Right lobe of liver (tissue), 6 donors: ENCODE data around the gene TOM1L2. TPM values are rescaled to one million over a fixed set of nuclear protein-coding genes. Genes with fewer than 3 reads are reported as not detected.

Source experiments
- ATAC-seq, 4 donors: fragments of 200-7000 bp; cut with Tn5 transposase; one replicate each; pipeline ENCODE4 v1.9.1; 2020; ENCODE audit warnings: mild to moderate bottlenecking in 4 of 4, moderate library complexity in 4 of 4
- DNase-seq, 3 donors: peaks; one replicate each; pipeline ENCODE4 v3.0.0-alpha.2; 2020
- H3K27ac ChIP-seq, 3 donors: fragments of 200-600 bp; one replicate each; pipeline ENCODE4 v1.8.0; 2022
- H3K27me3 ChIP-seq, 2 donors: fragments of 200-600 bp; one replicate each; pipeline ENCODE4 v1.8.0; 2022
- H3K36me3 ChIP-seq, 4 donors: fragments of 200-600 bp; sonication (generic) in 1 of 4; one replicate each; pipeline versions ENCODE4 v1.5.1 to v1.8.0; 2017 to 2022; ENCODE audit warnings: control low read depth in 1 of 4
- H3K4me1 ChIP-seq, 4 donors: fragments of 200-600 bp; sonication (generic) in 1 of 4; one replicate each; pipeline versions ENCODE4 v1.5.1 to v1.8.0; 2017 to 2022; ENCODE audit warnings: control low read depth in 1 of 4
- H3K4me3 ChIP-seq, 3 donors: fragments of 200-600 bp; one replicate each; pipeline ENCODE4 v1.8.0; 2022
- H3K9me3 ChIP-seq, 4 donors: fragments of 200-600 bp; sonication (generic) in 1 of 4; one replicate each; pipeline versions ENCODE4 v1.5.1 to v1.8.0; 2017 to 2022; ENCODE audit warnings: control low read depth in 1 of 4
- CTCF ChIP-seq, 4 donors: fragments of 200-600 bp in 3 of 4; fragments of 450-650 bp in 1 of 4; IDR thresholded peaks; one replicate each; pipeline versions ENCODE4 v1.5.1 to v1.8.0; 2016 to 2022; ENCODE audit warnings: antibody characterized with exemption in 4 of 4, mild to moderate bottlenecking in 2 of 4
- POLR2A ChIP-seq: fragments of 450-650 bp; IDR thresholded peaks from one replicate; pipeline ENCODE4 v1.6.1; 2017; ENCODE audit warnings: antibody characterized with exemption, mild to moderate bottlenecking
- WGBS: methylation state at CpG from one replicate; pipeline ENCODE4 v1.1.6; 2018; ENCODE audit warnings: low coverage, low lambda C conversion rate; ENCODE audit not compliant: insufficient coverage; ENCODE audit errors: missing lambda C conversion rate; 5-methylcytosine and 5-hydroxymethylcytosine counted together
- intact Hi-C, 2 donors: fragments of 100-400 bp; cut with DNase I; formaldehyde crosslinking; loops; one replicate each; pipeline versions ENCODE4 v1.11.2 to v1.14.1; 2022
- total RNA-seq, 6 experiments: library from RNA; depleted of rRNA in 2 of 6; stranded (reverse); fragments of >200 nt in 2 of 6; fragmentation: NEBNext Ultra II Directional in 3 of 6; extraction: Animal tissue kit (Norgen Biotek cat#: 25700) in 3 of 6; gene quantifications; one replicate each; pipeline versions ENCODE4 v1.1.0 to v1.2.4, GENCODE V29; 2016 to 2023
- donor health status: DM: no; HTN: yes; CAD: no.
- donor health status: DM: no; HTN: no; CAD: no.
- donor health status: DM: no; HTN: no; CAD: no.
- donor health status: DM: no; HTN: yes; CAD: no.
- donor health status: DM: no; HTN: yes; CAD: no.

Gene TOM1L2
- total RNA-seq, 6 experiments from 2014 or later, result 13.5 to 21.2 (median 16.0) TPM

GRCh38 chr17:17978481-17979424, 6.6 kb upstream of the TOM1L2 start:
- no peaks in the 10 kb centered on the region for H3K4me1 ChIP-seq
- intact Hi-C loops, result no loop called here
- H3K9me3 ChIP-seq, result no peaks in the 10 kb centered on the region
- ATAC-seq (peak in 1 of 4 donors; percentile 10), DNase-seq (no peak)
- no peak overlapping the region for H3K27ac ChIP-seq
- 59% methylated on average over 2 of the region's 14 CpGs for WGBS
- no peaks in the 10 kb centered on the region for H3K36me3 ChIP-seq
- no peaks in the 10 kb centered on the region for H3K27me3 ChIP-seq
- TF ChIP-seq POLR2A, result no peak
- no peak for TF ChIP-seq CTCF (IDR thresholded peaks at IDR 0.05)
- H3K4me3 ChIP-seq, result no peak overlapping the region

DNA sequence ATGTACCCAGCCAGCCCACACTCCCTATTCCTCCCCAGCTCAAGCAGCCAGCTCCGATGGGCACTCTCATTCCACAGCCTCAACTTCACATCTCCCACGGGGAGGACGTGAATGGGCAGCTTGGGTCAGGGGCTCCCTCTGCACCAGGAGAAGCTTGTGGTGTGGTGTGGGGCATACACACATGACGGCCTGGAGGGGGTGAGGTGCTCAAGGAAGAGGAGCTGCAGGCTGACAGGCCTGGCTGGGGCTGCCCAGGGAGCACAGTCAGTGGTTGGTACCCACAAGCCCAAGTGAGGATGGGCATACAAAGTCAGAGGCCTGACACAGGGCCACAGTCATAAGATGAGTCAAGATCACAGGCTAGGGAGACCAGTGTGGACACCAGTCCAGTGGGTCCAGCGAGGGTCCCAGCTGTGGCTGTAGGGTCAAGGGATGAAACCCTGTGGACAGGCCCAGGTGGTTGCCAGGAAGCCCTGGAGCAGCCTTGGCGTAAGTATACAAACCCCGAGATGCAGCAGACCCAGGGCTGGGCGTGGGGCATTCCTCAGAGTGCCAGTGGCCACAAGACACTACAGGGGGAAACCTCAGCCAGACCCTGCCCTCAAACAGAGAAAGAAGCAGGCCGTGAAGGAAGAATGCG, 4.9 kb upstream of the TOM1L2 start:
- no peak overlapping the region for H3K27ac ChIP-seq
- H3K4me1 ChIP-seq, result peaks cover 0 to 5% (median 0%) of the 10 kb centered on the region in 4 donors
- no peak for DNase-seq
- WGBS, result 75% methylated on average over 7 of the region's 10 CpGs
- H3K27me3 ChIP-seq, result no peaks in the 10 kb centered on the region
- no peaks in the 10 kb centered on the region for H3K36me3 ChIP-seq
- H3K4me3 ChIP-seq, result no peak overlapping the region
- ATAC-seq, result no peak
- intact Hi-C loops, result no loop called here
- no peak for TF ChIP-seq POLR2A
- no peak for TF ChIP-seq CTCF (IDR thresholded peaks at IDR 0.05)
- H3K9me3 ChIP-seq, result no peaks in the 10 kb centered on the region

DNA sequence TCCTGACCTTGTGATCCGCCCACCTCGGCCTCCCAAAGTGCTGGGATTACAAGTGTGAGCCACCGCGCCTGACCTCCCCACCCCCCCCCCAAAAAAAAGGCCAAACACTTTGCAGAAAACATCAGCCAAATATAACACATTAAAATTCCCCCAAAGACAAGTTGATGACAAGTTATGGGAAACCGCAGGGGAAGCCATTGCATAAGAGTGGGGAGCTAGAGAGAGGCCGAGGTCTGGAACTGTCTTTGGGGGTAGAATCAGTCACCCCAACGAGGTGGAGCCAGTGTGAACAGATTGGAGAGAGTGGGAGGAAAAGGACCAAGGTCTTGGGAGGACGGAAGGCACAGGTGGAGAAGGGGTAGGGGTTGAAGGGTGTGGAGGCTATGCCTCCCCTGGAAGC, 3.2 kb upstream of the TOM1L2 start:
- Histone ChIP-seq H3K36me3 (no peaks in the 10 kb centered on the region), H3K4me3 (no peak overlapping the region), H3K27me3 (no peaks in the 10 kb centered on the region), H3K27ac (no peak overlapping the region), H3K4me1 (peaks cover 0 to 18% (median 0%) of the 10 kb centered on the region in 4 donors), H3K9me3 (no peaks in the 10 kb centered on the region)
- intact Hi-C loops, result no loop called here
- no peak for DNase-seq
- no peak for ATAC-seq
- WGBS, result 60% methylated on average over 7 of the region's 8 CpGs
- TF ChIP-seq POLR2A, result no peak

- 6% methylated on average over 12 of the region's 13 CpGs for WGBS
- Histone ChIP-seq H3K27ac (no peak overlapping the region), H3K9me3 (no peaks in the 10 kb centered on the region), H3K27me3 (no peaks in the 10 kb centered on the region), H3K4me3 (peak overlapping the region; percentile 44 to 63 (median 57)), H3K36me3 (no peaks in the 10 kb centered on the region), H3K4me1 (peaks cover 0 to 18% (median 0%) of the 10 kb centered on the region in 4 donors)
- intact Hi-C loops, result no loop called here
- no peak for ATAC-seq
- no peak for DNase-seq
- TF ChIP-seq POLR2A (no peak), CTCF (IDR thresholded peaks at IDR 0.05) (no peak)
These were observed 703 bp upstream of the TOM1L2 start for GRCh38 chr17:17972952-17973254.
